HG02588 (cell line): Measurements from ENCODE around the gene CDK5.
"Not testable (repeated sequence)": the region's sequence is repeated elsewhere in the genome, so short reads cannot be mapped to it uniquely, and the experiment has no call there.

Experiments used
- ATAC-seq: cut with Tn5 transposase; IDR thresholded peaks from one replicate; pipeline ENCODE4 v1.9.1; 2021; ENCODE audit warnings: mild to moderate bottlenecking, moderate library complexity; ENCODE audit not compliant: unreplicated experiment

The CDK5 gene

DNA sequence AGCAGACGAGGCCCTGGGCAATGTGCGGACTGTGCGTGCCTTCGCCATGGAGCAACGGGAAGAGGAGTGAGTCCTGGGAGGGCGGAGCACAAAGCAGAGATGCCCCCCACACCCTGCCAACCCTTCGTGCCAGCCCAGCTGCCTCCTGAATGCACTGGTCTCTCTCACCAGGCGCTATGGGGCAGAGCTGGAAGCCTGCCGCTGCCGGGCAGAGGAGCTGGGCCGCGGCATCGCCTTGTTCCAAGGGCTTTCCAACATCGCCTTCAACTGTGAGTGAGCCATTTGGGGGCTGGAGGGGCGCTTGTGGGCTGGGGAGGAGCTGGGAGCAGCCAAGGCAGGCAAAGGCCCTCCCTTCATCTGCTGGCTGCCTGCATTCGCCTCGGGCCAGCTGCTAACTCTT lies 21.8 kb downstream of the CDK5 start:
- no peak for ATAC-seq

DNA sequence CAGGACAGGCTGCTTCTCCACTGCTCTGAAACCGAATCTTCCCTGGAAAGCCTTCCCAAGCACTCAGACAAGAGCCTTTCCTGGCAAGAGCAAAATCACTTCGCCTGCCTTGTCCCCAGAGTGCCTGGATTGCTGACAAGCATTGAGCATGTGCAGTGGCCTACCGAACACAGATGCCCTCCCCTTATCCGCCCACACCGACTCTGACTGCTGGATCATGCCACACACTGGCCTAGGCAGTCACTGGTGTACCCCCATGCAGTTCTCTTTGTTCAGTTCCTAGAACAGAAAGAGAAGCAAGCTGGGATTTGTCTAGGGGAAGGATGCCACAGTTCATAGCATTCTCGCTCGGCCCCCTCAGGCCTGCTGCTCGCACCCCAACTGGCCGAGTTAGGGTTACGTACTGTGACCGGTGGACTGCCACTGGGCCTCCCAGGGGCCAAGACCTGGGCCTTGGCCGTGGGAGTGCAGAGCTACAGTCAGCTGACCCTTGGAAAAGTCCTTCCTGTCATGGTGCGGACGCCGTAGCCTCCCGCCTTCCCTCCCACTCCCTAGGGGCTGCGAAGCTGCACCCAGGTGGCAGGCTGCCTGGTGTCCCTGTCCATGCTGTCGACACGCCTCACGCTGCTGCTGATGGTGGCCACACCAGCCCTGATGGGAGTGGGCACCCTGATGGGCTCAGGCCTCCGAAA lies 22.5 kb downstream of the CDK5 start:
- no peak for ATAC-seq

DNA sequence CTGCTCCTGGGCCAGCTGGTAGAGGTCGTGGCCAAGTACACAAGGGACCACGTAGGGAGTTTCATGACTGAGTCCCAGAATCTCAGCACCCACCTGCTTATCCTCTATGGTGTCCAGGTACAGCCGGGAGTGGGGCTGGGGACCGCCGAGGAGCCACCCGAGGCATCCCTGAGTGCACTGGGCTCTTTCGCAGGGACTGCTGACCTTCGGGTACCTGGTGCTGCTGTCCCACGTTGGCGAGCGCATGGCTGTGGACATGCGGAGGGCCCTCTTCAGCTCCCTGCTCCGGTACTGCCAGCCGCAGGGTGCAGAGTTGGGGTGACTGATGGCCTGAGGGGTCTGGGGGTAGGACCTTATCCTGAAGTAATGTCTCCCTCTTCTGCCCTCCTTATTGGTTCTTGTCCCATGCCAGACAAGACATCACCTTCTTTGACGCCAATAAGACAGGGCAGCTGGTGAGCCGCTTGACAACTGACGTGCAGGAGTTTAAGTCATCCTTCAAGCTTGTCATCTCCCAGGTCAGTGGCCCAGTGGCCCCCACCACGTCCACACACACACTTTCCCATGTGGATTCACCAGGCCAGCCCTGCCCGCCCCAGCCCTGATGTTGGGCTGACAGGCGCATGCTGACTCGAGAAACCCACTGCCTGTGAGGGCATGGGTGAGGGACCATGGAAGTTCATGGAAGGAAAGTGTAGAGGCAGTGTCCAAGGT lies 23.2 kb downstream of the CDK5 start:
- ATAC-seq = no peak

DNA sequence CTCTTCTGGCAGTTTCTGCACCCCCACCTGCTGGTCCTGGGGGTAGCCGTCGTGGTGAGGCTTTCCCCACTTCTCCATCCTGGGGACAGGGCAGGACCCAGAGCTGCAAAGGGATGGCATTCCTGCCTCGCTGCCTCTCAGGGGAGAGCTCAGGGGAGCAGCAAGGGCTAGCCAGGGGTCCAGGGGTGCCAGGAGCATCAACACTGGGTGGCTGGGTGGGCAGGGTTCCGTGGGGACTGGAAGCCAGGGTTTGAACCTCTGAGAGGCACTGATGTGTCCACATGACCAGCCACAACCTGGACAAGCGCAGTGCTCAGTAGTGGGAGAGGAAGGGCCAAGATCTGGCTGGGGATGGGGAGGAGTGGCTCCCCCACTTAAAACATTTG lies 23.8 kb downstream of the CDK5 start:
- ATAC-seq = no peak

DNA sequence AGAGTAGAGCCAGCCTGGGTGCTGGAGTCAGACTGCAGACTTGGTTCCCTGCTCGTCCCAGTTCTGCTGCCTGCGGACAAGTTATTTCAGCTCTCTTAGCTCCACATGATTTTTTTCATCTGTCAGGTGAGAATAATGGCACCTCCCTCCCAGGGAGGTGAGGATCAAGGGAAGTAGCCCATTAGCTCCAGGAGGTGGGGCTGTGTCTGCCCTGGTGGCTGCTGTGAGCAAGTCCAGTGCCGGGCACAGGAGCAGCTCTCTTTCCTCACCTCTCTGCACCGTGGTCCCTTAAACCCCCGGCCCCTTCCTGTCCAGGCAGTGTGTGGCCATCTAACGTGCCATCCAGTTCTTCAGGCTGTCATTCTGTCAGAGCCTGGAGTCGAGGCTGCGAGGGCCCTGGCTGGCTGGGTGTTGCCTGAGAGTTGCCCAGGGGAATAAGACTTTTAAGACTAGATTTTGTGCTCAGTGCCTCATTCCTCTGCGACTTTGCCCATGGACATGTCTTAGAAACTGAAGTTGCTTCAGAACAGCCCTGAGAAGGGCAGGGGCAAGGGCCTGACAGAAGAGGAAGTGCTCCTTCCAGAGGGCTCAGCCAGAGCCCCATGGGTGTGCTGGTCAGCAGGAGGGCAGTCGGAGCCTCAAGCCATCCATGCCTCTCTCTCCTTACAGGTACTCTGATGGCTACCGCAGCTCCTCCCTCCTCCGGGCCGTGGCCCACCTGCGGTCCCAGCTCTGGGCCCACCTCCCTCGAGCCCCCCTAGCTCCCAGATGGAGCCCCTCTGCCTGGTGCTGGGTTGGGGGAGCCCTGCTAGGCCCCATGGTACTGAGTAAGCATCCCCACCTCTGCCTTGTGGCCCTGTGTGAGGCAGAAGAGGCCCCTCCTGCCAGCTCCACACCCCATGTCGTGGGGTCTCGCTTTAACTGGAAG lies 24.5 kb downstream of the CDK5 start:
- no peak for ATAC-seq

DNA sequence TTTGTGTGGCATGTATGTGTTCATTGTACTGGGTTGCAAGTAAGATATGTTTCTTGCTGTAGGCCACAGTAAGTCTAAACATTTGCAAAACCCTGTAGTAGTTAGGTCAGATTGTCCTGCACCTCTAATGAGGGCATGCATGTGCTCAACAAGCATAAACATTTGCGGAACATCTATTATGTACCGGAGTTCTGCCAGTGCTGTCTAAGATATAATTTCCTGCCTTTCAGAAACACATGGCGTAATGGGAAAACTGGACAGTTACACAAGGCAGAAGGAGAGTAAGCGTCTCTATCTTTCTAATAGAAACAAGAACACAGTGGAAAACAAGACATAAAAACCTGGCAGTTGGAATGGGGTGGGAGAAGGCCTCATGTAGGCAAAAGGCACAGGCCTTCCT lies 26.7 kb downstream of the CDK5 start:
- ATAC-seq = no peak

DNA sequence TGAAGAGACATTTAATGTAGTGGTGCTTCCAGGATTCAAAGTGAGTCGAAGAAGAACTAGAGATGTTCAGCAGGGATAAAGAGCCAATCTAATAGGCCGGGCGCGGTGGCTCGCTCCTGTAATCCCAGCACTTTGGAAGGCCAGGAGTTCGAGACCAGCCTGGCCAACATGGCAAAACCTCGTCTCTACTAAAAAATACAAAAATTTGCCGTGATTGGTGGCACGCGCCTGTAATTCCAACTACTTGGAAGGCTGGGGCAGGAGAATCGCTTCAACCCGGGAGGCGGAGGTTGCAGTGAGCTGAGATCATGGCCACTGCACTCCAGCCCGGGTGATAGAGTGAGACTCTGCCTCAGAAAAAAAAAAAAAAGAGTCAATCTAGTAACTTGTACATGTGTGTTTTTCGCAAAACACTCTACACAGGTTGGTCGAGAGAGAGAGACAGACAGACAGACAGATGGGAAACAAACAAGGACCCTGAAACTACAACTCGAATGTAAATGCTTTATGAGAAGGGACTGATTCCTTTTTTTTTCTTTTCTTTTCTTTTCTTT lies 28.7 kb downstream of the CDK5 start:
- no peak for ATAC-seq

DNA sequence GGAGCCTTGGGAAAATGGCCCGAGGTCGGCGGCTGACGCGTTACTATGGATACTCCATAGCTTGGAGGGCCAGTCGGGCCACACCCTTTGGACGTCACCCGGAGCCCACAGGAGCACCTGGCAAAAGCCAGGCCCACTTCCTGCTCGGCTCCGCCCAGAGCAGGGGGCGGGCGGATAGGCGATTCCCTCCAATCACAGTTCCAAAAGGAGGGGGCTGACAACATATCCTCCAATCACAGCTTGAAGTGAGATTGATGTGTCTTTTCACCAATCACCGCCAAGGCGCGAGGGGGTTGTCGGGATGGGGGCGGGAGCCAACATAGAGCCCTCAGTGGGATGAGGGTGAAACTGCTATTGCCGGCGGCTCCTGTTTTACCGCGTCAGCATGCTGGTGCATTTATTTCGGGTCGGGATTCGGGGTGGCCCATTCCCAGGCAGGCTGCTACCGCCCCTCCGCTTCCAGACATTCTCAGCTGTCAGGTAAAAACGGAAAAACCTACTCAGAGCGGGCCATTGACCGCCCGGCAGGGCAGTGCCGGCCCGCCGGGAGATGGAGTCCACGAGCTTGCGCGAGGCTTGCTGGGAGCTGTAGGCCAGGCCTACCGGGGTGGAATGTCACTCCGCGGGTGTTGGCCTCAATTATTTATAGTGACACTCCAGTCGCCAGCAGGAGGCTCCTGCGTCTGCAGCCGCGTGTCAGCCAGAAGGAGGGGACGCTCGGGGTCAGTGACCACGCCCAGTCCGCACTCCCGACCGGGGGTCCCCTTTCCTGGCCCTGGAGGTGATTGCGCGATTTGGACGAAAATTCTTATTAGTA lies 29.4 kb downstream of the CDK5 start, which contains the start of gene ABCB8:
Gene ABCB8, plus strand, starts transcription at position 320 of the 817 bp plus-strand sequence. Its CDS starts 66 bp downstream, at position 386.
- peak; percentile 98 for ATAC-seq

DNA sequence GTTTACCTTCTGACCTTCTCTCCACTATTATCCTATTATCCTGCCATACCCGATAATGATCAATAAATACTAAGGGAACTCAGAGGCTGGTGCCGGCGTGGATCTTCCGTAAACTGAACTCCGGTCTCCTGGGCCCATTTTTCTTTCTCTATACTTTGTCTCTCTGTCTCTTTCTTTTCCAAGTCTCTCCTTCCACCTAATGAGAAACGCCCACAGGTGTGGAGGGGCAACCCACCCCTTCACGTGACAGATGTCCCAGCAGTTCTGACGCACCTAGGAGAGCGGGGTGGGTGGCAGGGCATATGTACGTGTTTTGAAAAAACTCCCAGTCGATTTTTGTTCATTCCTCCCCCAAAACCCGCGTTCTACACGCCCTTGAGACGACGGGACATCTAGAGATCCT lies 30.0 kb downstream of the CDK5 start:
- peak; percentile 3 for ATAC-seq

DNA sequence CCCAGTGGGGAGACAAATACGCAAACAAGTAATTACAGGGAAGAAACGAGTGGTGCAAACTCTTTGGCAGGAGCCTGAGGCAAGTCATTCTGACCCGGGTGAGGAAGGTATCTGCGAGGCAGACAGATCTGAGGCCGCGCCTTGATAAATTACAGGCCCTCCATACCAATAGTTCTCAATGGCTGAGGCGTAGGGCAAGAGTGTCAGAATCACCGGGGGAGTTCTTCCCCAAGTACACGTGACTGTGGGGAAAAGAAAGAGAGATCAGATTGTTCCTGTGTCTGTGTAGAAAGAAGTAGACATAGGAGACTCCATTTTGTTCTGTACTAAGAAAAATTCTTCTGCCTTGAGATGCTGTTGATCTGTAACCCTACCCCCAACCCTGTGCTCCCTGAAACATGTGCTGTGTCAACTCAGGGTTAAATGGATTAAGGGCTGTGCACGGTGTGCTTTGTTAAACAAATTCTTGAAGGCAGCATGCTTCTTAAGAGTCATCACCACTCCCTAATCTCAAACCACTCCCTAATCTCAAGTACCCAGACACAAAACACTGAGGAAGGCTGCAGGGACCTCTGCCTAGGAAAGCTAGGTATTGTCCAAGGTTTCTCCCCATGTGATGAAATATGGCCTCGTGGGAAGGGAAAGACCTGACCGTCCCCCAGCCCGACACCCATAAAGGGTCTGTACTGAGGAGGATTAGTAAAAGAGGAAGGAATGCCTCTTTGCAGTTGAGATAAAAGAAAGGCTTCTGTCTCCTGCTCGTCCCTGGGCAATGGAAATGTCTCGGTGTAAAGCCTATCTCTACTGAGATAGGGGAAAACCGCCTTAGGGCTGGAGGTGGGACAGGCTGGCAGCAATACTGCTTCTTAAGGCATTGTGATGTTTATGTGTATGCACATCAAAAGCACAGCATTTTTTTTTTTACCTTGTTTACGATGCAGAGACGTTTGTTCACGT lies 30.6 kb downstream of the CDK5 start:
- ATAC-seq = not testable (repeated sequence)

DNA sequence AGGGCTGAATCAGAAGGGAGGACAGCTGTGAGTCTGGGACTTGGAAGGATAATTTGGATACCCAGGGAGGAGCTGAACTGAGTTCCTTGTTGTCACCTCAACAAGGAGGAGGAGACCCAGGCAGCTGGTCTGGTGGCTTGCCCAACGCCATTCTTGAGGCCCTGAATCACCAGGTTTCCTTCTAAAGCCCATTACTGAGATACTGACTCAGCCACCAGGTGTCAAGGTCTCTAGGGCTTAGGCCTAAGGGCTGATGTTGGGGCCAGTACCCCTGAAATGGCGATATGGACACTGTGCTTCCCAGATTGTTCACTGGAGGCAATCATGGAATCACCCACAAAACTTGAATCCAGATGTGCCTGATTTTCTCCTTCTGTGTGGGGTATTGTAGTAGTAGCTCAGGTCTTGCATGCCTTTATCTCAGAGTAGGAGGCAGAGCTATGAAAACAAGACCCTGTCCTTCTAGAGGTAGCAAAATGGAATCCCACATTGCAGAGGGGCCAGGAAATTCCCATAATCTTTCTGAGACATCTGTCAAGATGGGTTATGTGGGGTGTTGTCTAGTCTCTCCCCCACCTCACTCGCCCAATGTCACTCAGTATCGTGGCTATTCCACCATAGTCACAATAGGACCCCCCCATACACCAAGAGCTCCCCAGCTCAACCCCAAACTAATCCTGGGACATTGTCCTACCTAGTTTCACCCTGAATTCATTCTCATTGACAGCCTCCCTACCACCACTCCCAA lies 31.6 kb downstream of the CDK5 start:
- no peak for ATAC-seq

DNA sequence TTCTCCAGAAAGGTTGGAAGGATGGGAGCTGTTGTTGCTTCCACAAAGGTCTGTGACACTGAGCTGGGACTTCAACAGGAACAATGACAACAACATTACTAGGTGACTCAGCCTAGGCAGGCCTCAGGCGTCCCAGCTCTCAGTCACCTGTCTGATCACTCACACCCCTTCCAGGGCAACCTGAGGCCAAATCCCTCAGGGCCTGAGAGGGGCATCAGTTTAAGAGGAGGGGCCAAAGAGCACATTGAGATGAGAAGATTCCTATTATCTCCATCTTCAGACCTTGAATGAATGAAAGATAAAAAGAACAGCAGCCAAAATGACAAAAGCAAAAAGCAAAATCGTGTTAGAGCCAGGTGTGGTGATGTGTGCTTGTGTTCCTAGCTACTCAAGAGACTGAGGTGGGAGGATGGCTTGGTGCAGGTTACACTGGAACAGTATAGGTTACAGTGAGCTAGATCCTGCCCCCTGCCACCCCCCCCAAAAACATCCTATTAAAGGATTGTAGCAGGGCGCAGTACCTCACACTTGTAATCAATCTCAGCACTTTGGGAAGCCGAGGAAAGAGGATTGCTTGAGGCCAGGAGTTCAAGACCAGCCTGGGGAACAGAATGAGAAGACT lies 33.2 kb downstream of the CDK5 start, which contains the start of gene ATG9B:
Gene ATG9B, minus strand, starts transcription at position 60 of the 622 bp plus-strand sequence. CDS start 71 bp downstream, outside the sequence.
- ATAC-seq = no peak

DNA sequence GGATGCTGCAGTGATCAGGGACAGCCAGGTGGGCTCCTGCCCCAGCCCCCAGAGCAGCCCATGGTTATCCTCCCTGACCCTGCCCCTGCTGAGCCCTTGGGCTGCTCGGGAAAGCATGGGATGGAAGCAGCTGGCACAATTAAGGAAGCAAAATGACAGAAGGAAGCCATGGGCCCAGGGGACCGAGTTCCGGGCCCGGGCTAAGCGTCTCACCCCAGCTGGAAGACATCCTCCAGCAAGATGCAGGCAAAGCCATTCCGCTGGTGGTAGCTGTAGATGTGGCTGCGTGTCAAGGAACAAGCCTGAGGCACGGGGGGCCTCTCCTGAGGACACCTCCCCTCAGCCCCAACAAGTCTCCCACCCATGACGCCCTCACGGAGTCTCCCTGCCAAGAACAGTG lies 34.5 kb downstream of the CDK5 start:
- ATAC-seq = no peak

DNA sequence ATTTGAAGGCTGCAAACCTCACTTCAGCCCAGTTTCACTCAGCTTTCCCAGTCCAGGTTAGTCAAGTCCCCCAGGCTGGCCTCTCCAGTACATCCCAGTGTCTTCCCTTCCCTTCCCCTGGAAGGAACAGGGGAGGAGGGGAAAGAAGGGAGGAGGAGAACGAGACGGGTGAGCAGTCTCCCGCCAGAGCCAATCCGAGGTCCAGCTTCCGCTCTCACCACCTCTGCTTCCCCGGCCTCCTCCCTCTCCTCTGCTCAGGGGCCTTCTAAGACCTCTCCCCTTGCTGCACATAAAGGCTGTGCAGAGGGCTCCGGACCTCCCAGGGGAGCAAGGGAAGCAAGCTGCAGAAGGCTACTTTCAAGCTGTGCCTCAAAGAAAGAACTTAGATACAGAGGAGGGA lies 37.5 kb downstream of the CDK5 start:
- ATAC-seq = no peak

DNA sequence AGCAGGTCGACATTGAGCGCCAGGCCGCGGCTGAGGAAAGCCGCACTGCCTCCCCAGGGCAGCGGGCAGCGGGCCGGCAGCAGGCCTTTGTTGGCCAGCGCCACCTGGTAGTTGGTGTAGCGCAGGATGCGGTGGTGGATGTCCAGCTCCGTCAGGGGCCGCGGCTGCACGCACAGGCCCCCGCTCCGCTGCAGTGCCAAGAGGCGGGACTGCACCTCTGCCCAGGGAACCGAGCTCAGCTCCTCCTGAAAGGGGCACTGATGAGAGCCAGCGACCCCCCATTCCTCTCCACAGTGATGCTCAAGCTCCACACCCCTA lies 38.6 kb downstream of the CDK5 start:
- ATAC-seq = no peak

DNA sequence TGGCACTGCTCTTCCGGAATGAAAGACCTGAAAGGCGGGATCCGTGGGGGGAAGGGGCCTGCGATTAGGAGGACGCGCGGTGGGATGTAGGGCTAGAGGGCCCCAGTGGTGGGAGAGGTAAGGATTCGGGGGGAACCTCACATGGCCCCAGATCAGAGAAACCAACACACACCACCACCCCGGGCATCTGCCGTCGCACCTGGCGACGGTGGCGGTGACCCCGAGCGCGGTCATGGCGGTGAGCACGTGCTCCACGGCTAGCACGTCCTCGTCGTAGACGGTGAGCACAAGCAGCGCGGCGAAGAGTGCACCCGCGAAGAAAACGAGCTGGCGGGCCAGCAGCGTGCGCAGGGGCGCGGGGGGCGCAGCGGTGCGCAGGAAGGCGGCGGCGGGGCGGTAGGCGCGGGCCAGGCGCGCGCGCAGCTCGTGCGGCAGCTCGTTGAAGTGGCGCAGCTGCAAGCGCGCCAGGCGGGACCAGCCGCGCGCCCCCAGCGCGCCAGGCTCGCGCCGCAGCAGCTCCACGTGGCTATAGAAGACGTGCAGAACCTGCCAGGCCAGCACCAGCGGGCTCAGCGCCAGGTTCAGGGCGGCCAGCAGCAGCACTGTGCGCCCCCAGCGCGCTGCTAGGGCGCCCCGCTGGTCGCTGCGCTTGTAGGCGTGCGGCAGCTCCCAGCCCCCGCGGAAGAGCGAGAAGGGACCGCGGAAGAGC lies 39.1 kb downstream of the CDK5 start:
- ATAC-seq = no peak

DNA sequence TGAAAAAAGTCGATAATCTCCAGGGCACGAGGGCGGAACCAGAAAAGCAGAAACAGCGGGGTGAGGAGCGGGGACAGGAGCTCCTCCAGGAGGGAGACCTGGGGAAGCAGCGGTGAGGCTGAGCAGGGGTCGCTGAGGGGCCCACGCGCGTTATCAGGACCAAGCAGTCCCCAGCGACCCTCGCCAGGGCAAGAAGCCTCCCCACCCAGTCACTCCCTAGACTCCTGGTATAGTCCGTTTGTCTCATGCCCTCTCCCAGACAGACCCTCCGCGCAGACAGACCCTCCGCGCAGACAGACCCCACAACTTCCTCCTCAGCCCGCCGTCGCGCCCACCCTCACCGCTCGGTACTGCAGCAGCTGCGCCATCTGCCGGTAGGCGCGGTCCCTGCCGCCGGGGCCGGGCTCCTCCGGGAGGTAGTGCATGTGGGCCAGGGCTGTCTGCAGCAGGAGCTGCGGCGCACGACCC lies 39.7 kb downstream of the CDK5 start:
- ATAC-seq = peak; percentile 57
